ENCODE data around the gene GINS1.

- no peak for TF ChIP-seq POLR2AphosphoS5 (IDR thresholded peaks at IDR 0.05; ENCODE audit: low read depth, low read length)
- TF ChIP-seq TAF1 (IDR thresholded peaks at IDR 0.05; ENCODE audit: borderline replicate concordance, low read depth, low read length): no peak
- TF ChIP-seq POLR2A (IDR thresholded peaks at IDR 0.05; ENCODE audit: low read depth, low read length): no peak
Observed at GRCh38 chr20:25495189-25495824, 87.8 kb downstream of the GINS1 start.

Data from GM12892 (cell line).